Measurements from ENCODE around the gene RRP9.
"Not testable (repeated sequence)": the region's sequence is repeated elsewhere in the genome, so short reads cannot be mapped to it uniquely, and the experiment has no call there.

RRP9 gene, protein sequence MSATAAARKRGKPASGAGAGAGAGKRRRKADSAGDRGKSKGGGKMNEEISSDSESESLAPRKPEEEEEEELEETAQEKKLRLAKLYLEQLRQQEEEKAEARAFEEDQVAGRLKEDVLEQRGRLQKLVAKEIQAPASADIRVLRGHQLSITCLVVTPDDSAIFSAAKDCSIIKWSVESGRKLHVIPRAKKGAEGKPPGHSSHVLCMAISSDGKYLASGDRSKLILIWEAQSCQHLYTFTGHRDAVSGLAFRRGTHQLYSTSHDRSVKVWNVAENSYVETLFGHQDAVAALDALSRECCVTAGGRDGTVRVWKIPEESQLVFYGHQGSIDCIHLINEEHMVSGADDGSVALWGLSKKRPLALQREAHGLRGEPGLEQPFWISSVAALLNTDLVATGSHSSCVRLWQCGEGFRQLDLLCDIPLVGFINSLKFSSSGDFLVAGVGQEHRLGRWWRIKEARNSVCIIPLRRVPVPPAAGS

DNA sequence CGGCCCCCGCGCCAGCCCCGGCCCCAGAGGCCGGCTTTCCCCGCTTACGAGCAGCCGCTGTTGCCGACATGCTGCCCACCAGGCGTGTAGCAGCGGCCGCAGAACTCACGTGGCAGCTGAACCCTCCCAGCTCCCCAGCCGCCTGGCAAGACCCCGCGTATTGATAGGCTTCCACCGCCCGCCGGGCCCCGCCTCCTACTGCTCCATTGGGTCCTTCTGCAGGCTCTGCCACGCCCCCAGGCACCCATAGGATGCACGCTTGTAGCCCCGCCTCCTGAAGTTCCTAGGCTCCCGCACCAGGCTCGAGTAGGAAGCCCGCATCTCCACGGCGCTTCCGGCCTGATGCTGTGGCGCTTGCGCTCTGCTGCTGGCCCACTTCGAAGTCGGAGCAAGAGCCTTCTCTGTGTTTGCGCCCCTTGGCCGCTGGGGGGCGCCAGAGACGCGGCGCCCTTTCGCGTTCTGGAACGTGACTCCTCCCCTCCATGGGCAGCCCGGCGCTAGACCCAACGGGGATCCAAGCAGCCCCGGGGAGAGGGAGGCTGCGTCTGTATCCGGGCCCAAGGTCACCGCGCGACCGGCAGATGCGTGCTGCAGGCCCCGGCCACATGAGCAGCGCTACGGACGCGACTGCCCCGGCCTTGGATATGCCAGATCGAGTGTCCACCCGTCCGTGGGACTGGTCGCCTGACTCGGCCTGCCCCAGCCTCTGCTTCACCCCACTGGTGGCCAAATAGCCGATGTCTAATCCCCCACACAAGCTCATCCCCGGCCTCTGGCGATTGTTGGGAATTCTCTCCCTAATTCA is at the start of gene RRP9, which contains the start of gene PARP3:
Gene RRP9, minus strand, starts transcription at position 107 of the 805 bp plus-strand sequence. Its CDS starts 37 bp downstream, at position 70.
Gene PARP3, plus strand, starts transcription at position 566 of the 805 bp plus-strand sequence. CDS start 993 bp downstream, outside the sequence.
- DNase-seq, result peak; percentile 95

DNA sequence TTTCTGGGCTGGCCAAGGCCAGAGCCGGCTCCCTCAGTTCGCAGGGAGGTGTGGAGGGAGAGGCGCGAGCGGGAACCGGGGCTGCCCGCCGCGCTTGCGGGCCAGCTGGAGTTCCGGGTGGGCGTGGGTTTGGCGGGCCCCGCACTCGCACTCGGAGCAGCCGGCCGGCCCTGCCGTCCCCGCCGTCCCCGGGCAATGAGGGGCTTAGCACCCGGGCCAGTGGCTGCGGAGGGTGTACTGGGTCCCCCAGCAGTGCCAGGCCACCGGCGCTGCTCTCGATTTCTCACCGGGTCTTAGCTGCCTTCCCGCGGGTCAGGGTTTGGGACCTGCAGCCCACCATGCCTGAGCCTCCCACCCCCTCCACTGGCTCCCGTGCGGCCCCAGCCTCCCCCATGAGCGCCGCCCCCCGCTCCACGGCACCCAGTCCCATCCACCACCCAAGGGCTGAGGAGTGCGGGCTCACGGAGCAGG is 48.8 kb upstream of the RRP9 start:
- not testable (repeated sequence) for DNase-seq

DNA sequence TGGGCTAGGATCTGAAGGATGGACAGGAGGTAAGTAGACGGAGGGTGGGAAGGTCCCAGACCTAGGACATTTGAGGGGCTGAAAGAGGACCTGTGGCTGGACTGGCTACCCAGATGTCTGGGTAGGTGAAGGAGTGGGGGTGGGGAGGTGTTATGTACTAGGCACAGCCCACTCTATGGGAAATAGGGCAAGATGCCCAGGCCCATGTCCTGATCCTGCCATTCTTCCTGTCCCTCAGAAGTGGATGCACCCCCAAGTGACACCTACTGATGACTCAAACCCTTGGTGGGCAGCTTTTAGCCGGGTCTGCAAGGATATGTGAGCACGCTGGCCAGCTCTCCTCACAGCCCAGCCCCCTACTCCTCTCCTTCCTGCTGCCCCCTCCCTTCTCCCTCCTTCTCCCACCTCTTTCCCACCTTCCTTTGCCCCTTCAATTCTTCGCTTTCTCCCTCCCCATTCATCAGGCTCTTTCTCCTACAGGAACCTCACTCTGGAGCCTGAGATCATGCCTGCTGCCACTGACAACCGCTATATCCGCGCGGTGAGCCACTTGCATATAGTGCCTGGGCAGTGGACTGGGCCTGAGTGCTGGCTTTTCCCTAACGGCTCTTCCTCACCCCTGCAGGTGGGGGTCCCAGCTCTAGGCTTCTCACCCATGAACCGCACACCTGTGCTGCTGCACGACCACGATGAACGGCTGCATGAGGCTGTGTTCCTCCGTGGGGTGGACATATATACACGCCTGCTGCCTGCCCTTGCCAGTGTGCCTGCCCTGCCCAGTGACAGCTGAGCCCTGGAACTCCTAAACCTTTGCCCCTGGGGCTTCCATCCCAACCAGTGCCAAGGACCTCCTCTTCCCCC is 46.8 kb upstream of the RRP9 start:
- DNase-seq, result no peak

DNA sequence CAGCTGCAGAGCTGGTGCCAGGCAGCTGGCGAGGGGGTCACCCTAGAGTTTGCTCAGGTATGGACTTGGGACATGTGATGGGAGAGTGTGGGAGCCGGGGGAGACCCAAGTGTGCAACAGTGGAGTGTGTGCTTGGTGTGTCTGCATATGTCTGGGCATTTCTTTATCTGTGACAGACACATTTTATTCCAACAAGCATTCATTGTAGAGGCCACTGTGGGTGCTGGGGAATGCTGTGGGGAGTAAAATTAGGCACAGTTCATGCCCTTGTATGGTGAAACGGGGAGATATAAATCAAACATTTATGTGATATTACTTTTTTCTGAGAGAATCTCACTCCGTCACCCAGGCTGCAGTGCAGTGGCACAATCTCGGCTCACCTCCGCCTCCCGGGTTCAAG is 45.9 kb upstream of the RRP9 start:
- no peak for DNase-seq

DNA sequence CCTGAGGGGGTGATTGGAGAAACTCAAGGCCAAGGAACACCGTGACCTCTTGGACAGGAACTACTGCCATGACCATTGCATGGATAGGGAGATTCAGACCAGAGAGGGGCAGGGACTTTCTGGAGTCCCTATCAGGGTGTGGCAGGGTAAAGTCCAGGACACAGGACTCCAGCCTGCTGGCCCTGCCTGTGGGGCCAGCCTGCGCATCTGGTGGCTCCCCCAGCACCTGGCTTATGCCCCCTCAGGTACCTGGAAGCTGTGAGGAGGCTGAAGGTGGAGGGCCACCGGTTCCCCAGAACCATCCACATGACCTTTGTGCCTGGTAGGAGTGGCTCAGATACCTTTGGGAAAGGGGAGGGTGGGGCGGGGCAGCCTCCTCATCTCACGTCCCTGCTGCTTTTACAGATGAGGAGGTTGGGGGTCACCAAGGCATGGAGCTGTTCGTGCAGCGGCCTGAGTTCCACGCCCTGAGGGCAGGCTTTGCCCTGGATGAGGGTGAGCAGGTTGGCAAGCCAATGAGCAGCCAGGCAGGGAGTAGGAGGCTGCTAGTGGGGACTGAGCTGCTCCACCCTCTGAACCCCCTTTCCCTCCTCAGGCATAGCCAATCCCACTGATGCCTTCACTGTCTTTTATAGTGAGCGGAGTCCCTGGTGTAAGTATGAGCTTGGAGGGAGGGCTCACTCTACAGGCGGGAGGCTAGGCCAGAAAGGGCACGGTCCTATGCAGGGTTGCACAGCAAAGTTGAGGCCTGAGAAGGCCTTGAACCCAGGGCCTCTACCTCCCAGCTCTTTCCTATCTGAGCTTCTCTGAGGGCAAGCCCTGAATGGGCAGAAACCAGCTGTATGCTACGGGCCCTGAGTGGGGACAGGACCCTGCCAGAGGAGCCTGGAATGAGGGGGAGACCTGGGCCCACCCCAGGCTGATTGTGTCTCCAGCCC is 44.6 kb upstream of the RRP9 start:
- no peak for DNase-seq

DNA sequence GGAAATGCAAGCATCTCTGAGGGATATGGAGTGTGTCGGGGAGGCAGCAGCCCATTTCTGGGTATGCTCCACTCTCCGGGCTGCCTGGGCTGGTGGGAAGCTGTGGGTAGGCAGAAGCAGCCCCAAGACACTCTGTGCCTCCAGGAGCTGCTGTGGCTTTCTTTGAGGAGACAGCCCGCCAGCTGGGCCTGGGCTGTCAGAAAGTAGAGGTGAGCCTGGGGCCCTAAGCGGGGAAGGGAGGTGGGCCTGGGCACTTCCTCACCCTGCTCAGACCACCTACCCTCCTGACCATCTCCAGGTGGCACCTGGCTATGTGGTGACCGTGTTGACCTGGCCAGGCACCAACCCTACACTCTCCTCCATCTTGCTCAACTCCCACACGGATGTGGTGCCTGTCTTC is 43.4 kb upstream of the RRP9 start:
- no peak for DNase-seq

DNA sequence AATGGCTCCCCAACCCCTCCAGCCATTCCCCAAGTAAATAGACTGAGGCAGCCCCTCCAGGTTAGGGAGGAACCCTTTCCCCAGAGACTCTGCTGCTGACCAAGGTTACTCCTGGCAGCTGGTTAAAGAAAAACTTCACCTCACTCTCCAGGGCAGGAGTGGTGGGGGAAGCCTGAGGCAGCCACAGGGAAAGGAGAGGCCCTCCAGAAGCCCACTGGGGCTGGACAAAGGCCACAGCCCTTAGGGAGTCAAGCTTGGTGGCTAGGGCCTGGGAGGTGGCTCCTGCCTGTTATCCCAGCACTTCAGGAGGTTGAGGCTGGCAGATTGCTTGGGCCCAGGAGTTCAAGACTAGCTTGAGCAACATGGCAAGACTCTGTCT is 42.6 kb upstream of the RRP9 start:
- DNase-seq, result no peak

DNA sequence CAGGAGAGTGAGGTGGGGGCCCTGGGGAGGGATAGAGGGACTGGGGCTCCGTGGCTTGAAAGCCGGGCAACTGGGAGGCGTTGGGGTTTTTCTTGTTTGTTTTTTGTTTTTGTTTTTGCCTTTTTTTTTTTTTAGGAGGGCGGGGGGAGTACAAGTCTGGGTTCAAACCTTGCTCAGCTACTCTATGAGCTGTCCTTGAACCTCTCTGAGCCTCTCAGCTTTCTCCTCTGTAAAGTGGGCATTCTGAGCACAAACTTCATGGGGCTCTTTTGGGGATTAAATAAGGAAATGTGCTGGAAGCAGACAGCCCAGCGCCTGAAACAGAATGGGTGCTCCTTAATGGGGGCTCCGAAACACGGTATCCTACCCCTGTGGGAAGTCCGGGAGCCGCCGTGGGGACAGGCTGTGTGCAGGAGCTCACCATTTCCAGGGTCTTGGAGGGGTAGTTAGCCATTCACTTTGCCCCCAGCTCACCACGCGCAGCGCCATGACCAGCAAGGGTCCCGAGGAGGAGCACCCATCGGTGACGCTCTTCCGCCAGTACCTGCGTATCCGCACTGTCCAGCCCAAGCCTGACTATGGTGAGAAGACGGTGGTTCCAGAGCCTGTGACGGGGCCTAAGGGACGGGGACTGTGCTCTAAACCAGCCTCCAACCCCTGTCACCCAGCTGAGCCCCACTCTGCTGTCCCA is 42.0 kb upstream of the RRP9 start:
- no peak for DNase-seq

DNA sequence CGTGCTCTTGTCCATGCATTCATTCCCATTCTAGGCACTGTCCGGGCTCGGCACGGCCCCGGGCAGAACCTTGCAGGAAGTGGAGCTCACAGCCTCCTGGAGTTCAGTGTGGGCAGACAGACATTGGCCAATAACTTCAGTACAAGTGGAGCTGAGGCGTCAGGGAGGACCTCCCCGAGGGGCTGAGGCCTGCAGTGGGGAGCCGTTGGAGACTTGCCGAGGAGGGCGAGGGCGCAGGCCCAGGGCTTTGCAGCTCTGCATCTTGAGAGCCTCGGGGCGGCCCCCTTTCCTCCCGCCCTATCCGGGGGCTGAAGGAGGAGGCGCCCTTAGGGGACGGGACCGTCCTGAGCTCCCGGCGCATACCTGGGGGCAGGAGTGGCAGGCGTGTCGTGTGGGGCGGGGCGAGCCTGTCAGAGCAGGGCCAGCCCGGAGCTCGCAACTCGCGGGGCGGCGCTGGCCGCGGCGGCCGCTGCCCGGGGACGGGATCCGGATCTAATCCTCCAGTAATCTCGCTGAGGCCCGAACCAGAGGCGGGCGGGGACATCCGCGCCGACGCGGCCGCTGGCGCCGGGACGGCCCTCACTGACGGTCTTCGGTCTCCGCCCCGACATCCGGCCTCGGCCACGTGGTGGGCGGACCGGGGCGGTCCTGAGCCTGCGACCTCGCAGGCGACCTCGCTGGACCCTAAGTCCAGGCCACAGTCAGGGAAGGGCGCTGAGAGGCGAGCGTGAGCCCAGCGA is 41.3 kb upstream of the RRP9 start, which contains the start of gene ACY1:
Gene ACY1, plus strand, starts transcription at position 698 of the 740 bp plus-strand sequence. CDS start 530 bp downstream, outside the sequence.
- peak; percentile 41 for DNase-seq

DNA sequence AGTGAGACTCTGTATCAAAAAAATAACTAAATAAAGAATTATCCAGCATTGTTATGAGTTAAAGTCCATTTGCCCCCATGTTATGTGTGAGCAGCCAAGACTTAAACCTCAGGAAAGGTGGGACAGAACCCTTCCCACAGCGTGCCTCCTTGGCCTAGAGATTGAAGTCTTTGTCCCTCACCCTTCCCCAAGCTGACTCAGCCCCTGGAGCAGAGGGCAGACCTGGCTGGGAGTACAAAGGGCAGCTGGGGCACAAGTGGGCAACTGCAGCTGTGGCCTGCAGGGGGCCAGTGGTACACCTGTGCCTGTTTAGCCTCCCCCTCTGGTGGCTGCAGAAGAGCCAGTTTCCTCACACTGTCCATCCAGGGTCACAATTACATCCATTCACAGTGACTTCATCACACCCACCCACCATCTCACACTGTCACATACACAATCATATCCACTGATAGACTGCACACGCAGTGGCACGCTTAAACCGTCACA is 40.7 kb upstream of the RRP9 start:
- DNase-seq, result no peak

DNA sequence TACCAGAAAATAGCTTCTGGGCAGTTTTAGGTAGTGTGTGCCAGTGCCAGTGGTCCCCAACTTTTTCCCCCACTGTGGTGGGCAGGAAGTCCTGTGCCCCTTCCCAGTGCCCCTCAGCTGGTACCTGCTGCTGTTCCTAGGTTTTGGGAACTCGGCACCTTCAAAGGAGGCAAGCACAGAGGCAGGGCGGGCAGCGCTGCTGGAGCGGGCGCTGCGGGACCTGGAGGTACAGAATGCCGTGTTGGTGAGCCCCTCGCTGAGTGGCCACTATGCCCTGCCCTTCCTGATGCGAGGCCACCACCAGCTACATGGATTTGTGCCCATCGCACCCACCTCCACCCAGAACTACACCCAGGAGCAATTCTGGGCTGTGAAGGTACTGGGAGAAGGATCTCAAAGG is 38.5 kb upstream of the RRP9 start:
- no peak for DNase-seq

DNA sequence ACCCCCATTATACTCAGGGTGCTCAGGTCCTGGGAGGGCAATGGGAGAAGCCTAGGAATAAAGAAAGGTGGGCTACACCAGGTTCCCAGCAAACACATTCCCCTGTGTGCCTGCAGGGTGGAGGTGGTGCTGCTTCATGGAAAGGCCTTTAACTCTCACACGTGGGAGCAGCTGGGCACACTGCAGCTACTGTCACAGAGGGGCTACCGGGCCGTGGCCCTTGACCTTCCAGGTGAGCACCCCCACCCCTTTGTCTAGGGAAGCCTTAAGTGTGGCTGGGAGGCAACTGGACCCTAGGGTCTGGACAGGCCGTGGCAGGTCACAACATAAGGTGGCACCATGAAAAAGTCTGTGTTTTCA is 36.4 kb upstream of the RRP9 start:
- DNase-seq, result no peak

DNA sequence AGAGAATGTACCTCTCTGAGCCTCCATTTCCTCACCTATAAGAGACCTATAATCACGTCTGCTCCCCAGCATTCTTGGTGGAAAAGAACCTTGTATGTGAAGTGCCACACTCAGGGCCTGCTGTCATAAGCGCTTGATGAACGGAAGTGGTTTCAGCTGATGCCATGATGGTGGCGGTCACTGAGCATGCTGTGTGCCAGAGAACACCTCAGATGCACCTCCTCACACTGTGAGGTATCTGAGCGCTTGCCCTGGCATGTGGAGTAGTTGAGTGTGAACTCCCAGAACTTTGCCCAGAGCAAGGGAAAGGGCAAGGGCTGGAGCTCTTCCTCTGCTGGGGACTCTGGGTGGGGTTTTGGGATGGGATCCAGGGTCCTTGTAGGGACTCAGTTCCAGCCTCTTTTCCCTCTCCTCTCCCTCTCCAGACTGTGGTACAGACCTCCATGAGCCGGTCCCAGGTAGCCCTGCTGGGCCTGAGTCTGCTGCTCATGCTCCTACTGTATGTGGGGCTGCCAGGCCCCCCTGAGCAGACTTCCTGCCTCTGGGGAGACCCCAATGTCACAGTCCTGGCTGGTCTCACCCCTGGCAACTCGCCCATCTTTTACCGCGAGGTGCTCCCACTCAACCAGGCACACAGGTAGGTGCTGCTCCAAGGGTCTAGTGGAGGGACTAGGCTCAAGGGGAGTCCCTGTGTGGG is 35.9 kb upstream of the RRP9 start:
- no peak for DNase-seq

DNA sequence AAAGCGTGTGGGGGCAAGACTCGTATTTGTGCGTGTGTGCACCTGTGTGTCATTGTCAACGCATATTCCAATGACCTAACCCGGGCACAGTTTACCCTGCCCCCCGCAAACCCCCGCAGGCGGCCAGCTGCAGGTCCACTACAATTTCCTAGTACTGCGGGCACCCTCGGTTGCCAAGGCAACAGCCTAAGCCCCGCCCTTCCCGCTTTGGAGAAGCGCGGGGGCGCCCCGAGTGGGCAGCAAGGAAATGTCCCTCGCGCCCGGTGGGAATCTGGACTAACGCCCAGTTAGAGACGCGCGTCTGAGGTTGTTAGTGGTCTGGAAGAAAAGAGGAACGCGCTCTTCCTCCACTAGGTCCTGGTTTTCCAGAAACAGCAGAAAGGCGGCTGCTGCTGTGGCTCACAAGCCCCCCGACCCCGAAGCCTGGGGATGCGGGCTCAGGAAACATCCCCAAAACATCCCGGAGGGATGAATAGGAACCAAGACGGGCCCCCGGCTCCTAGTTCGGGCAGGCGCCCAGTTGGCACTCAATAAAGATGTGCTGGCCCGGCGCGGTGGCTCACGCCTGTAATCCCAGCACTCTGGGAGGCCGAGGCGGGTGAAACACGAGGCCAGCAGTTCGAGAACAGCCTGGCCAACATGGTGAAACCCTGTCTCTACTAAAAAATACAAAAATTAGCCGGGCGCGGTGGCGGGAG is 34.3 kb upstream of the RRP9 start:
- peak; percentile 42 for DNase-seq

DNA sequence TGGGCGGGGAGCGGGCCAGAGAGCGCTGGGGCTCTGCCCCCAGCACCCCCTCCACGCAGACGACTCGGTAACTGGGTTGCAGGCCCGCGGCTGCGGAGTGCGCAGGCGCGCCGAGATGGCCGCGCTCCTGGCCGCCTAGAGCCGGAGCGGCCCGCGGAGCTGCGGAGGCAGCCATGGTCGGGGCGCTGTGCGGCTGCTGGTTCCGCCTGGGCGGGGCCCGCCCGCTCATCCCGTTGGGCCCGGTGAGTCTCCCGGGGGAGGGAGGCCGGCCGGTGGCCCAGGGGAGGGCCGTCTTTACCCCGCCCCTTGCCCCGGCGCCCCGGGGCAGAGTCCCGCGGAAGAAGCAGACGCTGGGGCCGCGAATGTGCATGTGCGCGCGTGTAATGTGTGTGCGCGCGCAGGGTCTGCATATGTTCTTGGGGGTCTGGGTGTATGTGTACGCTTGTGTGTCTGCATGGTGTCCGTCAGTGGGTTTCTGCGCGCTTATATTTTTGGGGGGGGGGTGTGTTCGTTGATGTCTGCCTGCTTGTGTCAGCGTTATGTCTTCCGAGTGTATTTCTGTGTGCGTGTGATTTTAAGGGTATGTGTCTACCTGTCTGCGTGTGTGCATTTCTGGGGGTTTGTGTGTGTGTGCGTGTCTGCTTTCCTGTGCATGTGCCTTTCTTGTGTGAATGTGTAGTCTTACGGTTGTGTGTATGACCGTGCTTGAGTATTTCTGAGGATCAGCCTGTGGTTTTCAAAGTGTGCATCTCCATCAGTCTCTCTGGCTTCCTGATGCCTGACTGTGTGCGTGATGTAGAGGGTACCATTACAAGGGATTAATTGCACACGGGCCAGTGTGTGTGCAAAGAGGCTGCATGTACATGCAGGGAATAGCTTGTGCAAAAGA is 33.5 kb upstream of the RRP9 start, which contains the start of gene ABHD14A:
Gene ABHD14A, plus strand, starts transcription at position 102 of the 889 bp plus-strand sequence. Its CDS starts 72 bp downstream, at position 174.
- DNase-seq, result peak; percentile 48

DNA sequence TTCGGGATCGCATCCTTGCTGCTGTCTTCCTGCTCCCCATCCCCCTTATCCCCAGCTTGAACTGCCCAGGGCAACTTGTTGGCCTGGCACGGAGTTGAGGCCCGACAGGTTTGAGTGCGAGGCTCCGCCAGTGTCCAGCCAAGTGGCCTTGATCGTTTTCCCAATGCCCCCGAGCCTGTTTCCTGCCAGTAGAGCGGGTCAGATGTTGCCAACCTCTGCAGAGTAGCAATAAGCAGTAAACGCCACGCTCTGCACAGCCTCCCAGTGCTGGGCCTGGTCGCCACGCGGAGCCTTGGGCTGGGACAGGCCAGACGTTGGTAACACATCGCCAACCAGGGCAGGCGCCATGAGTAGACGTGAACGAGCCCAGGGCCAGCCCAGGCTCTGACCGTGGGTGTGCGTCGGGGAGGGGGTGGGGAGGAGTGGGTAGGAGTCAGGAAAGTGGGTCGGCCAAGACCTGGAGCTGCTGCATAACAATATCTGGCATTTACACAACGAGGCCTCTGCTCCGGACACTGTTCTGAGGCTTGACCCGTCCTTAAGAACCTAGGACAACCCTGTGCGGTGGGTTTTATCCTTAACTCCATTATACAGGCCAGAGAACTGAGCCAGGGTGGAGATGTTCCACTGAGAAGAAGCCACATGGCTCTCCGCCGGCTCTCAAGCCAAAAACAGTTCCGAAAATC is 32.7 kb upstream of the RRP9 start:
- DNase-seq, result no peak

DNA sequence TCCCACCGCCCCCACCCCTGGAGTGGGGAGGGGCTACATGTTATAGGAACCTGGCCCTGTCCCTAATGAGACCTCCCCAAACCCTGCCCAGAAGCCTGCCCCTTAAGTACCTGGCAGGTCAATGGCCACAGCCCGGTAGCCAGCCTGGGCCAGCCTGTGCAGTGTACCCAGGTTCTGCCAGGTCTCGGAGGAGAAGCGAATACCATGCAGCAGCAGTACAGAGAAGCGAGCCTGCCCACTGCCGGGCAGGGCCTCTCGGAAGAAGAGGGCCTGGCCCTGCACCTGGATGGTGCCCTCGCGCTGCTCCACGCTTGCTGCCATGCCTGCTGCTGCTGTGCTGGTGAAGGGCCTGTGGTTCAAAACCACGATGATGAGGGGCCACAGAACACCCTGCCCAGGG is 29.6 kb upstream of the RRP9 start:
- no peak for DNase-seq

Measured in NCI-H2227 treated with DMSO at 0.1 percent for 48 hours (cell line).